ENCODE results near the gene CDH8. TPM values are rescaled to one million over a fixed set of nuclear protein-coding genes. Genes with fewer than 3 reads are reported as not detected.

Gene CDH8
- total and polyA plus RNA-seq, 2 donors (not counting 1 experiment from before 2014, with no cell fraction given) = not detected

- TF ChIP-seq EZH2 (IDR thresholded peaks at IDR 0.05; ENCODE audit: low read length, missing control alignments) (no peak), CTCF (conservative IDR thresholded peaks at IDR 0.05 in 1 of 2, IDR thresholded peaks at IDR 0.05 in 1 of 2; ENCODE audit: low read depth in 1 of 2, low read length in 2 of 2) (no peak)
- Histone ChIP-seq H3K36me3 (ENCODE audit: control insufficient read depth, insufficient read depth, low read length) (no peaks in the 10 kb centered on the region), H3K27me3 (ENCODE audit: control insufficient read depth, insufficient read depth, low read length) (no peaks in the 10 kb centered on the region), H3K9ac (ENCODE audit: insufficient read depth, low read length) (no peak overlapping the region), H3K9me3 (ENCODE audit: control insufficient read depth, insufficient read depth, low read depth, low read length) (no peaks in the 10 kb centered on the region), H4K20me1 (ENCODE audit: control insufficient read depth, extremely low read depth, insufficient read depth, low read length) (no peaks in the 10 kb centered on the region), H3K79me2 (ENCODE audit: control insufficient read depth, insufficient read depth, low read length) (no peaks in the 10 kb centered on the region), H3K4me1 (ENCODE audit: control insufficient read depth, extremely low read depth, insufficient read depth, low read length) (no peaks in the 10 kb centered on the region), H2AFZ (ENCODE audit: low read length) (no peak overlapping the region), H3K4me3 (replicated peaks in 1 of 4; ENCODE audit: control extremely low read depth in 1 of 4, insufficient read depth in 1 of 4, low read depth in 3 of 4, low read length in 4 of 4) (no peak overlapping the region), H3K4me2 (ENCODE audit: extremely low read depth, insufficient read depth, low read length) (no peak overlapping the region), H3K27ac (ENCODE audit: insufficient read depth, low read length) (no peak overlapping the region)
- no peak for DNase-seq (ENCODE audit: low read depth in 2 of 2)
Measured at GRCh38 chr16:62019851-62020250, 16.4 kb downstream of the CDH8 start.

DNA sequence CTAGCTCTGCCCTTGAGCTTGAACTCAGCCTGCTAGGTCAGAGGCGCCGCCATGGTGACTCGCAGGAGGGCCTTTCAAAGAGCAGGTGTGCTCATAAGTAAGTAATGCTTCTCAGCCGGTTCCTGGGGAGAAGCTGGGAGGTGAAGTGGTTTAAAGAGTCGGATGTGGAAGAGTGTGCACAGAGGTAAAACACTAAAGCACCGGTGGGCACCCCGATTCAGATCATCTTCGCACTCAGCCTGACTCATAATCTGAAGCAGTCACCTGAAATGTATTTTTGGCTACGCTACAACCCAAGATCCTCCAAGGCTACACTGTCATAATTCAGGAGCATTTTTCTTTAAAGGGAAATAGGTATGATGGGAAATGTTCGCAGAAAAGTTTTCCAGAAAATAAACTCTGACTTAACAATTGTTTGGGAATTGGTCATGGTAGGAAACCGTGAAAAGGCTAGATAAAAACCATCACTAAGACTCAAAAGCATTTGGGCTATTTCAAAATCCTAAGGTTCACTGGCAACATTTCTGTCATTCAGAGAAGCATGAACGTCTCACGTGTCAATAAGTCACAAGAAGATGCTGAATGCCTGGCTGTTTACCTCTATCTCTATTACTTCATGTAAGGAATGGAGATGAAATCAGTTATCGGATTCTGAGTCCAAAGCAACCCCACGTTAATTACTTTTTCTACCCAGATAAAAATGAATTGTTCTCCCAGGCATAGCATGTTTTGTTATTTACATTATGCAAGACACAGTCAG is 17.8 kb downstream of the CDH8 start:
- Histone ChIP-seq H3K27ac (ENCODE audit: insufficient read depth, low read length) (no peak overlapping the region), H3K9ac (ENCODE audit: insufficient read depth, low read length) (no peak overlapping the region), H3K36me3 (ENCODE audit: control insufficient read depth, insufficient read depth, low read length) (no peaks in the 10 kb centered on the region), H3K4me2 (ENCODE audit: extremely low read depth, insufficient read depth, low read length) (no peak overlapping the region), H3K4me3 (replicated peaks in 1 of 4; ENCODE audit: control extremely low read depth in 1 of 4, insufficient read depth in 1 of 4, low read depth in 3 of 4, low read length in 4 of 4) (no peak overlapping the region), H3K4me1 (ENCODE audit: control insufficient read depth, extremely low read depth, insufficient read depth, low read length) (no peaks in the 10 kb centered on the region), H3K27me3 (ENCODE audit: control insufficient read depth, insufficient read depth, low read length) (no peaks in the 10 kb centered on the region), H3K79me2 (ENCODE audit: control insufficient read depth, insufficient read depth, low read length) (no peaks in the 10 kb centered on the region), H4K20me1 (ENCODE audit: control insufficient read depth, extremely low read depth, insufficient read depth, low read length) (no peaks in the 10 kb centered on the region), H2AFZ (ENCODE audit: low read length) (no peak overlapping the region), H3K9me3 (ENCODE audit: control insufficient read depth, insufficient read depth, low read depth, low read length) (no peaks in the 10 kb centered on the region)
- no peak for TF ChIP-seq CTCF (conservative IDR thresholded peaks at IDR 0.05 in 1 of 2, IDR thresholded peaks at IDR 0.05 in 1 of 2; ENCODE audit: low read depth in 1 of 2, low read length in 2 of 2)
- TF ChIP-seq EZH2 (IDR thresholded peaks at IDR 0.05; ENCODE audit: low read length, missing control alignments) = no peak
- no peak for DNase-seq (ENCODE audit: low read depth in 2 of 2)

DNA sequence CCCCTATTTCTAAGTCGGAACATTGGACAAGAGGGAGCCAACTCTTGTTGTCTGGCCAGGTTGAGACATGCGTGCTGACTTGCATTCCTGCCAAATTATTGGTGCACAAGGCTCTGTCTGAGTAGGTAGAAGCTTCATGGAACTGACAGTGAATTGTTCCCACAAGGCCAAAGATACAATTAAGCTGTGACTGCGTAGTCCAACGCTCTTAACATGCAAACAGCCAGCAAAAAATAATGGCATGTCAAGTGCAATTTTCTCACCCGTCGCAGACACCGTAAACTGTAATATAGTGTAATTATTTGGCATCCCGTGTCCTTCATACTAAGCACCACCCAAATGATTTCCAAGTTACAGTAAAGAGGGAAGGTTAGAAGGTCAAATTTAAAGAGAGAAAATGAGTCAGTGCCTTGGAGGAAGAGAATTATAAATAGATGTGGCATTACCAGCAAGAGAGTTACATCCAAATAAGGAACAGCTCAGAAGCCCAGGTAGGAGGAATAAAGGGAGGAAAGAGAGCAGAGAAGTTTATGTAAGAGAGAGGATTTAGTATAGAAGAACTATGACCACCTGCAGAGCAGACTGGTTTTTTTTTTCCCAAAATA is 21.8 kb downstream of the CDH8 start:
- DNase-seq (ENCODE audit: low read depth in 2 of 2) = no peak
- Histone ChIP-seq H2AFZ (ENCODE audit: low read length) (no peak overlapping the region), H4K20me1 (ENCODE audit: control insufficient read depth, extremely low read depth, insufficient read depth, low read length) (no peaks in the 10 kb centered on the region), H3K27me3 (ENCODE audit: control insufficient read depth, insufficient read depth, low read length) (no peaks in the 10 kb centered on the region), H3K9ac (ENCODE audit: insufficient read depth, low read length) (no peak overlapping the region), H3K4me3 (replicated peaks in 1 of 4; ENCODE audit: control extremely low read depth in 1 of 4, insufficient read depth in 1 of 4, low read depth in 3 of 4, low read length in 4 of 4) (no peak overlapping the region), H3K36me3 (ENCODE audit: control insufficient read depth, insufficient read depth, low read length) (no peaks in the 10 kb centered on the region), H3K79me2 (ENCODE audit: control insufficient read depth, insufficient read depth, low read length) (no peaks in the 10 kb centered on the region), H3K9me3 (ENCODE audit: control insufficient read depth, insufficient read depth, low read depth, low read length) (no peaks in the 10 kb centered on the region), H3K4me1 (ENCODE audit: control insufficient read depth, extremely low read depth, insufficient read depth, low read length) (no peaks in the 10 kb centered on the region), H3K27ac (ENCODE audit: insufficient read depth, low read length) (no peak overlapping the region), H3K4me2 (ENCODE audit: extremely low read depth, insufficient read depth, low read length) (no peak overlapping the region)
- TF ChIP-seq EZH2 (IDR thresholded peaks at IDR 0.05; ENCODE audit: low read length, missing control alignments) (no peak), CTCF (conservative IDR thresholded peaks at IDR 0.05 in 1 of 2, IDR thresholded peaks at IDR 0.05 in 1 of 2; ENCODE audit: low read depth in 1 of 2, low read length in 2 of 2) (no peak)
